ENCODE measurements around the gene SLC7A1. TPM values are rescaled to one million over a fixed set of nuclear protein-coding genes. Genes with fewer than 3 reads are reported as not detected.
"Not testable (repeated sequence)": the region's sequence is repeated elsewhere in the genome, so short reads cannot be mapped to it uniquely, and the experiment has no call there.

Gene SLC7A1
- total RNA-seq (2014; rRNA removed; shearing (Covaris generic)) = 32.3 and 39.5 TPM in 2 replicates
- 130 and 141 TPM in 2 replicates for total RNA-seq (2022)
- Bru-seq, nascent RNA = percentile 95 among the genes with signal in this experiment
- BruChase-seq, experiment 1, labeled RNA remaining after a 6-hour chase = percentile 94 among the genes with signal in this experiment
- percentile 95 among the genes with signal in this experiment for BruChase-seq, experiment 2, labeled RNA remaining after a 2-hour chase
- long read RNA-seq, full-length matches to known transcripts = 16 of 106 reads
- long read RNA-seq, partial matches to known transcripts = 9 of 106 reads
- long read RNA-seq, other reads (novel, unspliced or antisense) = 81 of 106 reads

DNA sequence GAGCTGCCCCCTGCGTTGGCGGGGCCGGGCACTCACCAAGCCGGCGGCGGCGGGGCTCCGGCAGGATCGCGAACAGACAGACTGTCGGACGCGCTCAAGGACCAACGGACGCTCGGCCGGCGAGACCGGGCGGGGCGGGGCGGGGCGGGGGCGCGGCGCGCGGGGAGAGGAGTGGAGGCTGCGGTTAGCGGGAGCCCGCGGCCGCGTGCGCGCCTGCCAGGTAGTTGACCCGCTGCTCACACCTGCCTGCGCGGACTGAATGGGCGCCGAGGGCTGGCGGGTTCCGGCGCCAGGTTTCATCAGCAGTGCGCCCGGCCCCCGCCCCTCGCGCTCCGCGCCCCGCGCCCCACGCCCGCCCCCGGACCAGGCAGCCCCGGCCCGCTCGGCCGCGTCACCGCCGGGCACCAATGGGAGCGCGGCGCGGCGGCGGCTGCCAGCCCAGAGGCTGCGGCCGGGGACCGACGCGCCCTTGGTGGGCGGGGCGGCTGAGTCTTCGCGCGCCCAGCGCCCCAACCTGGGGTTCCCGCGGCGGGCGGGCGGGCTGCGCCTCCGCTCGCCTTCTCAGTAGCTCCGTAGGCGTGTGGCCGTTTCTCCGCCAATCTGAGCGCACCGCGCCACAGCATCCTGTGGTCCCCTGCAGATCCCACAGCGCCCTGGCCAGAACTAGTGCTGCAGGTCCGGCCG, at the start of gene SLC7A1:
TSS of gene SLC7A1 (minus strand) at position 309 of the 684 bp plus-strand sequence. CDS start 59,500 bp downstream, outside the sequence.
- peak within 1 kb of the TSS; percentile 99 for H3K4me3 ChIP-seq (ENCODE audit: low read depth, low read length, poor library complexity, severe bottlenecking)
- DNase-seq (ENCODE audit: low spot score) = peak; percentile 94
- TF ChIP-seq EZH2phosphoT487 (IDR thresholded peaks at IDR 0.05; ENCODE audit: borderline replicate concordance, low read depth, low read length) = no peak
- TF ChIP-seq, protein P1, sequence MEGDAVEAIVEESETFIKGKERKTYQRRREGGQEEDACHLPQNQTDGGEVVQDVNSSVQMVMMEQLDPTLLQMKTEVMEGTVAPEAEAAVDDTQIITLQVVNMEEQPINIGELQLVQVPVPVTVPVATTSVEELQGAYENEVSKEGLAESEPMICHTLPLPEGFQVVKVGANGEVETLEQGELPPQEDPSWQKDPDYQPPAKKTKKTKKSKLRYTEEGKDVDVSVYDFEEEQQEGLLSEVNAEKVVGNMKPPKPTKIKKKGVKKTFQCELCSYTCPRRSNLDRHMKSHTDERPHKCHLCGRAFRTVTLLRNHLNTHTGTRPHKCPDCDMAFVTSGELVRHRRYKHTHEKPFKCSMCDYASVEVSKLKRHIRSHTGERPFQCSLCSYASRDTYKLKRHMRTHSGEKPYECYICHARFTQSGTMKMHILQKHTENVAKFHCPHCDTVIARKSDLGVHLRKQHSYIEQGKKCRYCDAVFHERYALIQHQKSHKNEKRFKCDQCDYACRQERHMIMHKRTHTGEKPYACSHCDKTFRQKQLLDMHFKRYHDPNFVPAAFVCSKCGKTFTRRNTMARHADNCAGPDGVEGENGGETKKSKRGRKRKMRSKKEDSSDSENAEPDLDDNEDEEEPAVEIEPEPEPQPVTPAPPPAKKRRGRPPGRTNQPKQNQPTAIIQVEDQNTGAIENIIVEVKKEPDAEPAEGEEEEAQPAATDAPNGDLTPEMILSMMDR (conservative IDR thresholded peaks at IDR 0.05; ENCODE audit: low read length) = no peak
- H4K20me1 ChIP-seq (ENCODE audit: insufficient read depth, low read length) = peaks cover 37% of the 10 kb centered on the region
- H3K9me2 ChIP-seq (ENCODE audit: insufficient read depth, low read length) = no peaks in the 10 kb centered on the region
- BruUV-seq (replicated peaks) = no TSS peak
- peaks cover 42% of the 10 kb centered on the region for H3K36me3 ChIP-seq (ENCODE audit: insufficient read depth, low read length)
- ChIA-PET CTCF (ENCODE audit: unreplicated experiment) (no interaction called here), POLR2A (interaction anchor here (0.9 to 1.6 kb wide), 3 partner anchors 7 to 53 kb away, joined by 3 to 7 read pairs (median 3); no protein-coding TSS in a partner anchor)
- peaks cover 48% of the 10 kb centered on the region for H3K79me2 ChIP-seq (ENCODE audit: insufficient read depth, low read depth, low read length)
- peak within 1 kb of the TSS; percentile 77 for H3K27ac ChIP-seq (ENCODE audit: low read depth, low read length, poor library complexity, severe bottlenecking)
- H3K4me1 ChIP-seq (ENCODE audit: insufficient read depth, low read length, poor library complexity, severe bottlenecking) = peaks cover 37% of the 10 kb centered on the region
- peak within 1 kb of the TSS; percentile 95 for H3K4me2 ChIP-seq (ENCODE audit: low read length)
- no peaks in the 10 kb centered on the region for H3K9me3 ChIP-seq (ENCODE audit: low read length)
- H2AFZ ChIP-seq (ENCODE audit: low read length) = peak within 1 kb of the TSS; percentile 95
- intact Hi-C loops (cut with micrococcal nuclease; ENCODE audit: unreplicated experiment) = loop anchor here (1.0 to 10.0 kb wide), 3 partner anchors 255 to 1019 kb away; partner anchors contain the start of genes KATNAL1, UBL3 and USPL1

DNA sequence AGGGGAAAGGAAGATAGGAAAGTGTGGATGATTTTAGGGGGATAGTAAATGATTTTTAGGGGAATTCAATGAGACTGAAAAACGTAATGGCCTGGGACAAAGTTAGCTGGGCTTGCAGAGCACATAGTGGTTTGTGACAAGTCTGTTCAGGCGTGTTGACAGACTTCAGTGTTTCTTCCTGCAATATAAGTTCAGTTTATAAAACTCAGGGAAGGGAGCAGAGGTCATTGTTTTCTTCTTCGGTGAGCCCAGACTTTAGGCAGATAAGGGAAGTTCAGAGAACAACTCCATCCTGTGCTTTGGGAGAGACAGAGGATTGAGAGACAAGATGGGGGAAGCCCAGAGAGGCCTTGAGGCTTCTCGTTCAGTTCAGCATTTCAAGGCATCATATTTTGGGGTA, 45.2 kb upstream of the SLC7A1 start:
- no peaks in the 10 kb centered on the region for H3K79me2 ChIP-seq (ENCODE audit: insufficient read depth, low read depth, low read length)
- no peak overlapping the region for H3K4me2 ChIP-seq (ENCODE audit: low read length)
- H2AFZ ChIP-seq (ENCODE audit: low read length) = no peak overlapping the region
- ChIA-PET CTCF (ENCODE audit: unreplicated experiment) (no interaction called here), POLR2A (no interaction called here)
- BruUV-seq (replicated peaks) = no TSS peak
- no peaks in the 10 kb centered on the region for H4K20me1 ChIP-seq (ENCODE audit: insufficient read depth, low read length)
- no peaks in the 10 kb centered on the region for H3K9me2 ChIP-seq (ENCODE audit: insufficient read depth, low read length)
- H3K4me3 ChIP-seq (ENCODE audit: low read depth, low read length, poor library complexity, severe bottlenecking) = no peak overlapping the region
- no peak for DNase-seq (ENCODE audit: low spot score)
- no peaks in the 10 kb centered on the region for H3K4me1 ChIP-seq (ENCODE audit: insufficient read depth, low read length, poor library complexity, severe bottlenecking)
- no peak for TF ChIP-seq EZH2phosphoT487 (IDR thresholded peaks at IDR 0.05; ENCODE audit: borderline replicate concordance, low read depth, low read length)
- TF ChIP-seq, protein P1 (conservative IDR thresholded peaks at IDR 0.05; ENCODE audit: low read length) = no peak
- H3K27ac ChIP-seq (ENCODE audit: low read depth, low read length, poor library complexity, severe bottlenecking) = no peak overlapping the region
- no peaks in the 10 kb centered on the region for H3K36me3 ChIP-seq (ENCODE audit: insufficient read depth, low read length)
- H3K9me3 ChIP-seq (ENCODE audit: low read length) = no peaks in the 10 kb centered on the region
- intact Hi-C loops (cut with micrococcal nuclease; ENCODE audit: unreplicated experiment) = no loop called here

DNA sequence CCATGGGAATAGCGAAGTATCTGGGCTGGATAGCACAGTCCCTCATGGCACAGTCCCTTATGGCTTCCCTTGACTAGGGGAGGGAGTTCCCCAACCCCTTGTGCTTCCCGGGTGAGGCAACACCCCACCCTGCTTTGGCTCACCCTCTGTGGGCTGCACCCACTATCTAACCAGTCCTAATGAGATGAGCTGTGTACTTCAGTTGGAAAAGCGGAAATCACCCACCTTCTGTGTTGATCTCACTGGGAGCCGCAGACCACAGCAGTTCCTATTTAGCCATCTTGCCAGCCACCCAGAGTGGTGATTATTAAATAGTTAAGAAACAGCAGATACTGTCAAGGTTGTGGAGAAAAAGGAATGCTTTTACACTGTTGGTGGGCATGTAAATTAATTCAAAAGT, 41.3 kb upstream of the SLC7A1 start:
- H3K36me3 ChIP-seq (ENCODE audit: insufficient read depth, low read length); H3K9me3 ChIP-seq (ENCODE audit: low read length); H2AFZ ChIP-seq (ENCODE audit: low read length); H3K4me3 ChIP-seq (ENCODE audit: low read depth, low read length, poor library complexity, severe bottlenecking); BruUV-seq (replicated peaks); H3K9me2 ChIP-seq (ENCODE audit: insufficient read depth, low read length); H3K4me1 ChIP-seq (ENCODE audit: insufficient read depth, low read length, poor library complexity, severe bottlenecking); H3K4me2 ChIP-seq (ENCODE audit: low read length); intact Hi-C loops (cut with micrococcal nuclease; ENCODE audit: unreplicated experiment); H3K27ac ChIP-seq (ENCODE audit: low read depth, low read length, poor library complexity, severe bottlenecking); H3K79me2 ChIP-seq (ENCODE audit: insufficient read depth, low read depth, low read length); CTCF ChIA-PET (ENCODE audit: unreplicated experiment); DNase-seq (ENCODE audit: low spot score); POLR2A ChIA-PET; H4K20me1 ChIP-seq (ENCODE audit: insufficient read depth, low read length): not testable (repeated sequence)
